ENCODE data around the gene UIMC1. TPM values are rescaled to one million over a fixed set of nuclear protein-coding genes. Genes with fewer than 3 reads are reported as not detected.

The UIMC1 gene
- total and polyA plus RNA-seq, 2 experiments from 2014 or later, result 25.3 to 30.8 TPM

DNA sequence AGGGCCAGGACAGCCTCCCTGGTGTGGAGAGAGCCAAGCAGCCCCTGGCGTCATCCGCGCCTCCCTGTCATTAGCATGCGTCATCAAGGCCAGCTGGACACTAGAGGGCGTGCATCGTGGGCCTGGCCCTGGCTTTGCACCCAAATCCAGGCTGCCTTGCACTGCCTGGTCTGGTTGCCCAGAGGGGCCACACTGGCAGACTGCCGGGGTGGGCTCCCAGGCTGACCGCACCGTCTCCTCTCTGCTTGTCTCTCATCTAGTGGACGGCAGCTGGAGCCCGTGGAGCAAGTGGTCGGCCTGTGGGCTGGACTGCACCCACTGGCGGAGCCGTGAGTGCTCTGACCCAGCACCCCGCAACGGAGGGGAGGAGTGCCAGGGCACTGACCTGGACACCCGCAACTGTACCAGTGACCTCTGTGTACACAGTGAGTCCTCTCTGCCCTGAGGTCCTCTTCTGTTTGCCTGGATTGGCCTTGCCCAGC is 136.4 kb downstream of the UIMC1 start:
- peak; percentile 65 to 73 for DNase-seq (ENCODE audit: low read depth in 1 of 2, low spot score in 1 of 2)
- TF ChIP-seq, protein P1, sequence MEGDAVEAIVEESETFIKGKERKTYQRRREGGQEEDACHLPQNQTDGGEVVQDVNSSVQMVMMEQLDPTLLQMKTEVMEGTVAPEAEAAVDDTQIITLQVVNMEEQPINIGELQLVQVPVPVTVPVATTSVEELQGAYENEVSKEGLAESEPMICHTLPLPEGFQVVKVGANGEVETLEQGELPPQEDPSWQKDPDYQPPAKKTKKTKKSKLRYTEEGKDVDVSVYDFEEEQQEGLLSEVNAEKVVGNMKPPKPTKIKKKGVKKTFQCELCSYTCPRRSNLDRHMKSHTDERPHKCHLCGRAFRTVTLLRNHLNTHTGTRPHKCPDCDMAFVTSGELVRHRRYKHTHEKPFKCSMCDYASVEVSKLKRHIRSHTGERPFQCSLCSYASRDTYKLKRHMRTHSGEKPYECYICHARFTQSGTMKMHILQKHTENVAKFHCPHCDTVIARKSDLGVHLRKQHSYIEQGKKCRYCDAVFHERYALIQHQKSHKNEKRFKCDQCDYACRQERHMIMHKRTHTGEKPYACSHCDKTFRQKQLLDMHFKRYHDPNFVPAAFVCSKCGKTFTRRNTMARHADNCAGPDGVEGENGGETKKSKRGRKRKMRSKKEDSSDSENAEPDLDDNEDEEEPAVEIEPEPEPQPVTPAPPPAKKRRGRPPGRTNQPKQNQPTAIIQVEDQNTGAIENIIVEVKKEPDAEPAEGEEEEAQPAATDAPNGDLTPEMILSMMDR (IDR thresholded peaks at IDR 0.05; ENCODE audit: low read depth, low read length), result peak; percentile 57
- H3K27me3 ChIP-seq, result peaks cover 4% of the 10 kb centered on the region

GRCh38 chr5:176869501-176870109 is 137.0 kb downstream of the UIMC1 start:
- H3K27ac ChIP-seq, result no peak overlapping the region
- no peaks in the 10 kb centered on the region for H3K36me3 ChIP-seq
- peaks cover 11% of the 10 kb centered on the region for H3K4me1 ChIP-seq (ENCODE audit: low read depth)
- TF ChIP-seq, protein P1 (IDR thresholded peaks at IDR 0.05; ENCODE audit: low read depth, low read length), result no peak
- no peak overlapping the region for H3K4me3 ChIP-seq
- H3K9me3 ChIP-seq (ENCODE audit: low read depth), result no peaks in the 10 kb centered on the region
- peaks cover 4% of the 10 kb centered on the region for H3K27me3 ChIP-seq
- DNase-seq (ENCODE audit: low read depth in 1 of 2, low spot score in 1 of 2), result no peak

More for the DNA sequence above, 136.4 kb downstream of the UIMC1 start:
- no peaks in the 10 kb centered on the region for H3K36me3 ChIP-seq
- no peaks in the 10 kb centered on the region for H3K9me3 ChIP-seq (ENCODE audit: low read depth)
- no peak overlapping the region for H3K4me3 ChIP-seq
- no peak overlapping the region for H3K27ac ChIP-seq
- peaks cover 11% of the 10 kb centered on the region for H3K4me1 ChIP-seq (ENCODE audit: low read depth)

DNA sequence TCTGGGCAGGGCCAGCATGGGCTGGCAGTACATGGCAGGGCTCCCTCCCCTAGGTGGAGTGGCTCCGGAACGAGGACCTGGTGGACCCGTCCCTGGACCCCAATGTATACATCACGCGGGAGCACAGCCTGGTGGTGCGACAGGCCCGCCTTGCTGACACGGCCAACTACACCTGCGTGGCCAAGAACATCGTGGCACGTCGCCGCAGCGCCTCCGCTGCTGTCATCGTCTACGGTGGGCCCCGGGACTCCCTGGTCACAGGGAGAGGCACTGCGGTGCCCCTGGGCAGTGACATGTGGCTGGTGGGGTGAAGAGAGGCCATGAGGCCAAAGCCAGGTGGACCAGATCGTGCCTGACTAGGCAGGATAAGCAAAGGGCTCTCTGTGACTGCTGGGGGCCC is 137.8 kb downstream of the UIMC1 start:
- Histone ChIP-seq H3K36me3 (no peaks in the 10 kb centered on the region), H3K27me3 (peaks cover 4% of the 10 kb centered on the region), H3K4me3 (no peak overlapping the region), H3K4me1 (ENCODE audit: low read depth) (peaks cover 11% of the 10 kb centered on the region), H3K27ac (no peak overlapping the region), H3K9me3 (ENCODE audit: low read depth) (no peaks in the 10 kb centered on the region)
- DNase-seq (ENCODE audit: low read depth in 1 of 2, low spot score in 1 of 2), result no peak
- TF ChIP-seq, protein P1 (IDR thresholded peaks at IDR 0.05; ENCODE audit: low read depth, low read length), result no peak

- Histone ChIP-seq H3K27me3 (peaks cover 4% of the 10 kb centered on the region), H3K27ac (no peak overlapping the region), H3K4me3 (no peak overlapping the region), H3K4me1 (ENCODE audit: low read depth) (peaks cover 14% of the 10 kb centered on the region), H3K9me3 (ENCODE audit: low read depth) (no peaks in the 10 kb centered on the region), H3K36me3 (no peaks in the 10 kb centered on the region)
- TF ChIP-seq, protein P1 (IDR thresholded peaks at IDR 0.05; ENCODE audit: low read depth, low read length), result no peak
- DNase-seq (ENCODE audit: low read depth in 1 of 2, low spot score in 1 of 2), result no peak
These were observed 138.5 kb downstream of the UIMC1 start for GRCh38 chr5:176868126-176868525.

- peak; percentile 9 to 55 for DNase-seq (ENCODE audit: low read depth in 1 of 2, low spot score in 1 of 2)
- Histone ChIP-seq H3K4me3 (no peak overlapping the region), H3K36me3 (no peaks in the 10 kb centered on the region), H3K9me3 (ENCODE audit: low read depth) (no peaks in the 10 kb centered on the region), H3K27ac (no peak overlapping the region), H3K4me1 (ENCODE audit: low read depth) (peaks cover 17% of the 10 kb centered on the region), H3K27me3 (peaks cover 4% of the 10 kb centered on the region)
- TF ChIP-seq, protein P1 (IDR thresholded peaks at IDR 0.05; ENCODE audit: low read depth, low read length), result no peak
These were observed 139.8 kb downstream of the UIMC1 start for GRCh38 chr5:176866707-176867310.

Data from cardiac muscle cell (in vitro differentiated cells and primary cell).